ENCODE measurements around the gene ANKRD13A.
"Not testable (repeated sequence)": the region's sequence is repeated elsewhere in the genome, so short reads cannot be mapped to it uniquely, and the experiment has no call there.

Gene ANKRD13A

DNA sequence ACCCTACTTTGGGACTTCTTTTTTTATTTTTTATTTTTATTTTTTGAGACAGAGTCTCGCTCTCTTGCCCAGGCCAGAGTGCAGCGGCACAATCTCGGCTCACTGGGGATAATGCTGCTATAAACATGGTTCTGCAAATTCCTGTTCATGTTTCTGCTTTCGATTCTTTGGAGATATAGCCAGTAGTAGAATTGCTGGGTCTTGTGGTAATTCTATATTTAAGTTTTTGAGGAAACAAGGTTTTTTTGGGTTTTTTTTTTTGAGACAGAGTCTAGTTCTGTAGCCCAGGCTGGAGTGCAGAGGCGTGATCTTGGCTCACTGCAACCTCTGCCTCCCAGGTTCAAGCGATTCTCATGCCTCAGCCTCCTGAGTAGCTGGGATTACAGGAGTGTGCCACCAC, 89.0 kb downstream of the ANKRD13A start:
- not testable (repeated sequence) for DNase-seq

DNA sequence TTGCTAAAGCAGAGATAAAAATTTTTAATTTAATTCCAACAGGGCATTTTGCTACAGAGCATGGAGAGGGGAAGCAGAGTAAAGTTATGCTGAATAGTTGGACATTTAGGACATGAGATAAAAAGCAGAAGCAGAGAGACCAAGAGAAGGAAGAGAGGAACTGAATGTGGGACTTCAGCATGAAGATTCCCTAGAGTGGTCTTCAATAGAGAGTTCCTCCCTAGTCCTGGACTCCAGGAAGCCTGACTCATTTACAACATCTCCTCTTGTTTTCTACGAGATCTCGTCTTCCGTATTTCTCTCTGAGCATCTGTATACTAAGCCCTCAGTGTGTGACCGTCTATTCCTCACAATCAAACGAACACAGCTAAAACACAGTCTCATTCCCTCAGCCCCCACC, 89.7 kb downstream of the ANKRD13A start:
- DNase-seq: no peak
